HepG2 (cell line): ENCODE measurements around the gene MST1. TPM values are rescaled to one million over a fixed set of nuclear protein-coding genes. Genes with fewer than 3 reads are reported as not detected.

Experiments used
- JUNB ChIP-seq: sonication (generic); formaldehyde crosslinking; IDR thresholded peaks from 2 replicates; pipeline ENCODE4 v1.8.0; 2022; ENCODE audit warnings: missing genetic modification reagents, mild to moderate bottlenecking, borderline replicate concordance
- MIXL1 ChIP-seq: IDR thresholded peaks from 2 replicates; pipeline ENCODE4 v1.6.1; 2016
- MZF1 ChIP-seq: sonication (generic); formaldehyde crosslinking; IDR thresholded peaks from 2 replicates; pipeline ENCODE4 v1.8.1; 2023; ENCODE audit warnings: mild to moderate bottlenecking, missing genetic modification reagents, borderline replicate concordance
- PITX1 ChIP-seq: sonication (generic); formaldehyde crosslinking; IDR thresholded peaks from 2 replicates; pipeline ENCODE4 v1.5.1; 2020; ENCODE audit warnings: mild to moderate bottlenecking, missing genetic modification reagents
- RBFOX2 ChIP-seq: fragments of 200-400 bp; formaldehyde crosslinking; IDR thresholded peaks from 2 replicates; pipeline ENCODE4 v1.6.1; 2017; ENCODE audit warnings: low read depth, mild to moderate bottlenecking, low read length
- RFX5 ChIP-seq: IDR thresholded peaks from 2 replicates; pipeline ENCODE4 v1.6.1; 2011; ENCODE audit warnings: low read depth, low read length, improper control_type of control experiment
- SRSF4 ChIP-seq: fragments of 200-400 bp; formaldehyde crosslinking; IDR thresholded peaks from one replicate; pipeline ENCODE4 v1.6.1; 2018; ENCODE audit warnings: mild to moderate bottlenecking, low read depth, low read length, moderate library complexity; ENCODE audit not compliant: poor library complexity, severe bottlenecking
- TEAD2 ChIP-seq: sonication (generic); formaldehyde crosslinking; IDR thresholded peaks from 2 replicates; pipeline ENCODE4 v1.9.0; 2021; ENCODE audit warnings: missing genetic modification reagents
- TSC22D2 ChIP-seq: sonication (generic); formaldehyde crosslinking; IDR thresholded peaks from 2 replicates; pipeline ENCODE4 v1.5.1; 2020; ENCODE audit warnings: missing genetic modification reagents, mild to moderate bottlenecking, borderline replicate concordance
- ZBTB1 ChIP-seq: sonication (generic); formaldehyde crosslinking; IDR thresholded peaks from 2 replicates; pipeline ENCODE4 v1.4.0; 2020; ENCODE audit warnings: missing genetic modification reagents, borderline replicate concordance
- ZC3H13 ChIP-seq: sonication (generic); formaldehyde crosslinking; IDR thresholded peaks from 2 replicates; pipeline ENCODE4 v1.8.1; 2023; ENCODE audit warnings: mild to moderate bottlenecking, missing genetic modification reagents, moderate library complexity
- ZNF333 ChIP-seq: sonication (generic); formaldehyde crosslinking; IDR thresholded peaks from 2 replicates; pipeline ENCODE4 v1.4.0; 2020; ENCODE audit warnings: mild to moderate bottlenecking, missing genetic modification reagents, borderline replicate concordance
- ZNF75D ChIP-seq: sonication (generic); formaldehyde crosslinking; IDR thresholded peaks from 2 replicates; pipeline ENCODE4 v1.8.1; 2023; ENCODE audit warnings: missing genetic modification reagents, mild to moderate bottlenecking, borderline replicate concordance
- polyA plus RNA-seq, 8 experiments: library from polyadenylated mRNA; depleted of rRNA in 3 of 8; stranded (reverse) in 7 of 8; unstranded in 1 of 8; fragments of >200 nt; fragmentation: Illumina TruSeq in 4 of 8; extraction: Trizol in 4 of 8; gene quantifications; 2 replicates each; pipeline versions ENCODE4 v1.2.1 to v1.2.3, GENCODE V29; 2011 to 2016; ENCODE audit warnings: low read depth in 4 of 8, missing spikeins in 1 of 8, mixed read lengths in 1 of 8; ENCODE audit not compliant: insufficient read depth in 1 of 8
- total RNA-seq, 5 experiments: library from RNA; depleted of rRNA; stranded (reverse); fragments of >200 nt; fragmentation: Illumina TruSeq; extraction: Trizol; gene quantifications; 2 replicates each; pipeline ENCODE4 v1.2.3, GENCODE V29; 2016; ENCODE audit warnings: low read depth in 1 of 5
- TF ChIP-seq, protein P1 (sequence below): IDR thresholded peaks from 2 replicates; pipeline ENCODE4 v1.6.1; 2016; ENCODE audit warnings: missing compliant biosample characterization, missing genetic modification reagents, borderline replicate concordance
- TF ChIP-seq, protein P2 (sequence below): fragments of 450-650 bp; IDR thresholded peaks from 2 replicates; pipeline ENCODE4 v1.6.1; 2016
- TF ChIP-seq, protein P3 (sequence below): sonication (generic); formaldehyde crosslinking; IDR thresholded peaks from 2 replicates; pipeline ENCODE4 v1.4.0; 2020; ENCODE audit warnings: missing genetic modification reagents
- TF ChIP-seq, protein P4 (sequence below): sonication (generic); formaldehyde crosslinking; IDR thresholded peaks from 2 replicates; pipeline ENCODE4 v1.8.1; 2022; ENCODE audit warnings: low read depth, mild to moderate bottlenecking, missing genetic modification reagents
- TF ChIP-seq, protein P5 (sequence below): conservative IDR thresholded peaks from 2 replicates; pipeline ENCODE4 v1.6.1; 2018; ENCODE audit warnings: missing genetic modification reagents
- TF ChIP-seq, protein P6 (sequence below): sonication (generic); formaldehyde crosslinking; IDR thresholded peaks from 2 replicates; pipeline ENCODE4 v1.5.0; 2020; ENCODE audit warnings: missing genetic modification reagents

The MST1 gene
- total and polyA plus RNA-seq, 2 of the 13 experiments (the other 11 are each of a cell fraction or from before 2014, with no cell fraction given): 189 to 452 TPM

DNA sequence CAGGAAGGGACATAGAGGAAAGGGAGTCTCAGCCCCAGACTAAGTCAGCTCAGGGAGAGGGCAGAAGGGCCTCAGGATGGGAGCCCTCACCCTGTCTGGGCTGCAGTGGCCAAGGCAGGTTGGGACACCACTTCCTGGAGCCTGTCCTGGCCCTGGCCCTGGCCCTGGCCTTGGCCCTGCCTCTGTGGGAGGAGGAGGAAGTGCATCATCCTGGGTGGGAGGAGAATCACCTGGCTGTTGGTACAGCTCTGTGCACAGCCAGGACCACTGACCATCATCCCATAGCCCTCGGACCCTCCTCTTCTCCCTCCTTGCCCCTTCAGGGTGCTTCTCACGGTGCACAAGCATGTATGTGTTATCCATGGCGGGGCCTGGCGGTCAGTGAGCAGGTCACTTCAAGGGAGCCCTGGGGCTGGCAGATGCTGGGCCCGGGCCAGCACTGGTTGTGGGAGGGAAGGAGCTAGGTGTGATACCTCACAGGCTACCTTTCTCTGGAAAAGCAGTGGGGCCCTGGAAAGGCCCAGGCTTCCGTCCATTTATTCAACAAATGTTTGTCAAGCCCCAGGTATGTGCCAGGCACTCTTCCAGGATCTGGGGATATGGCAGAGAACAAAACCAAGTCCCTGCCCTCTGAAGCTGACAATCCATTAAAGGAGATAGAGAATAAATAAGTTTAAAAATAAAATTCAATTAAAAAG is 23.3 kb downstream of the MST1 start (continued):
- TF ChIP-seq, protein P1, sequence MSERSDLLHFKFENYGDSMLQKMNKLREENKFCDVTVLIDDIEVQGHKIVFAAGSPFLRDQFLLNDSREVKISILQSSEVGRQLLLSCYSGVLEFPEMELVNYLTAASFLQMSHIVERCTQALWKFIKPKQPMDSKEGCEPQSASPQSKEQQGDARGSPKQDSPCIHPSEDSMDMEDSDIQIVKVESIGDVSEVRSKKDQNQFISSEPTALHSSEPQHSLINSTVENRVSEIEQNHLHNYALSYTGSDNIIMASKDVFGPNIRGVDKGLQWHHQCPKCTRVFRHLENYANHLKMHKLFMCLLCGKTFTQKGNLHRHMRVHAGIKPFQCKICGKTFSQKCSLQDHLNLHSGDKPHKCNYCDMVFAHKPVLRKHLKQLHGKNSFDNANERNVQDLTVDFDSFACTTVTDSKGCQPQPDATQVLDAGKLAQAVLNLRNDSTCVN (CRISPR knock-in tag): no peak
- TF ChIP-seq TSC22D2 (CRISPR knock-in tag): no peak
- no peak for TF ChIP-seq RBFOX2
- no peak for TF ChIP-seq SRSF4
- peak; percentile 46; the same call in 1 of the 2 replicates for TF ChIP-seq PITX1 (CRISPR knock-in tag)
- no peak for TF ChIP-seq MIXL1 (CRISPR knock-in tag)
- TF ChIP-seq TEAD2 (CRISPR knock-in tag): no peak
- 0 out of 2 replicates have a peak, but pooled peaks have one; percentile 28 for TF ChIP-seq MZF1 (CRISPR knock-in tag)
- TF ChIP-seq, protein P2, sequence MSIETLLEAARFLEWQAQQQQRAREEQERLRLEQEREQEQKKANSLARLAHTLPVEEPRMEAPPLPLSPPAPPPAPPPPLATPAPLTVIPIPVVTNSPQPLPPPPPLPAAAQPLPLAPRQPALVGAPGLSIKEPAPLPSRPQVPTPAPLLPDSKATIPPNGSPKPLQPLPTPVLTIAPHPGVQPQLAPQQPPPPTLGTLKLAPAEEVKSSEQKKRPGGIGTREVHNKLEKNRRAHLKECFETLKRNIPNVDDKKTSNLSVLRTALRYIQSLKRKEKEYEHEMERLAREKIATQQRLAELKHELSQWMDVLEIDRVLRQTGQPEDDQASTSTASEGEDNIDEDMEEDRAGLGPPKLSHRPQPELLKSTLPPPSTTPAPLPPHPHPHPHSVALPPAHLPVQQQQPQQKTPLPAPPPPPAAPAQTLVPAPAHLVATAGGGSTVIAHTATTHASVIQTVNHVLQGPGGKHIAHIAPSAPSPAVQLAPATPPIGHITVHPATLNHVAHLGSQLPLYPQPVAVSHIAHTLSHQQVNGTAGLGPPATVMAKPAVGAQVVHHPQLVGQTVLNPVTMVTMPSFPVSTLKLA: no peak
- TF ChIP-seq JUNB (CRISPR knock-in tag): no peak
- TF ChIP-seq RFX5: no peak
- TF ChIP-seq, protein P3, sequence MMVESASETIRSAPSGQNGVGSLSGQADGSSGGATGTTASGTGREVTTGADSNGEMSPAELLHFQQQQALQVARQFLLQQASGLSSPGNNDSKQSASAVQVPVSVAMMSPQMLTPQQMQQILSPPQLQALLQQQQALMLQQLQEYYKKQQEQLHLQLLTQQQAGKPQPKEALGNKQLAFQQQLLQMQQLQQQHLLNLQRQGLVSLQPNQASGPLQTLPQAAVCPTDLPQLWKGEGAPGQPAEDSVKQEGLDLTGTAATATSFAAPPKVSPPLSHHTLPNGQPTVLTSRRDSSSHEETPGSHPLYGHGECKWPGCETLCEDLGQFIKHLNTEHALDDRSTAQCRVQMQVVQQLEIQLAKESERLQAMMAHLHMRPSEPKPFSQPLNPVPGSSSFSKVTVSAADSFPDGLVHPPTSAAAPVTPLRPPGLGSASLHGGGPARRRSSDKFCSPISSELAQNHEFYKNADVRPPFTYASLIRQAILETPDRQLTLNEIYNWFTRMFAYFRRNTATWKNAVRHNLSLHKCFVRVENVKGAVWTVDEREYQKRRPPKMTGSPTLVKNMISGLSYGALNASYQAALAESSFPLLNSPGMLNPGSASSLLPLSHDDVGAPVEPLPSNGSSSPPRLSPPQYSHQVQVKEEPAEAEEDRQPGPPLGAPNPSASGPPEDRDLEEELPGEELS: peak; percentile 18; the same call in 1 of the 2 replicates
- TF ChIP-seq, protein P4, sequence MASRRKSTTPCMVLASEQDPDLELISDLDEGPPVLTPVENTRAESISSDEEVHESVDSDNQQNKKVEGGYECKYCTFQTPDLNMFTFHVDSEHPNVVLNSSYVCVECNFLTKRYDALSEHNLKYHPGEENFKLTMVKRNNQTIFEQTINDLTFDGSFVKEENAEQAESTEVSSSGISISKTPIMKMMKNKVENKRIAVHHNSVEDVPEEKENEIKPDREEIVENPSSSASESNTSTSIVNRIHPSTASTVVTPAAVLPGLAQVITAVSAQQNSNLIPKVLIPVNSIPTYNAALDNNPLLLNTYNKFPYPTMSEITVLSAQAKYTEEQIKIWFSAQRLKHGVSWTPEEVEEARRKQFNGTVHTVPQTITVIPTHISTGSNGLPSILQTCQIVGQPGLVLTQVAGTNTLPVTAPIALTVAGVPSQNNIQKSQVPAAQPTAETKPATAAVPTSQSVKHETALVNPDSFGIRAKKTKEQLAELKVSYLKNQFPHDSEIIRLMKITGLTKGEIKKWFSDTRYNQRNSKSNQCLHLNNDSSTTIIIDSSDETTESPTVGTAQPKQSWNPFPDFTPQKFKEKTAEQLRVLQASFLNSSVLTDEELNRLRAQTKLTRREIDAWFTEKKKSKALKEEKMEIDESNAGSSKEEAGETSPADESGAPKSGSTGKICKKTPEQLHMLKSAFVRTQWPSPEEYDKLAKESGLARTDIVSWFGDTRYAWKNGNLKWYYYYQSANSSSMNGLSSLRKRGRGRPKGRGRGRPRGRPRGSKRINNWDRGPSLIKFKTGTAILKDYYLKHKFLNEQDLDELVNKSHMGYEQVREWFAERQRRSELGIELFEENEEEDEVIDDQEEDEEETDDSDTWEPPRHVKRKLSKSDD: 0 out of 2 replicates have a peak, but pooled peaks have one; percentile 53
- TF ChIP-seq, protein P5, sequence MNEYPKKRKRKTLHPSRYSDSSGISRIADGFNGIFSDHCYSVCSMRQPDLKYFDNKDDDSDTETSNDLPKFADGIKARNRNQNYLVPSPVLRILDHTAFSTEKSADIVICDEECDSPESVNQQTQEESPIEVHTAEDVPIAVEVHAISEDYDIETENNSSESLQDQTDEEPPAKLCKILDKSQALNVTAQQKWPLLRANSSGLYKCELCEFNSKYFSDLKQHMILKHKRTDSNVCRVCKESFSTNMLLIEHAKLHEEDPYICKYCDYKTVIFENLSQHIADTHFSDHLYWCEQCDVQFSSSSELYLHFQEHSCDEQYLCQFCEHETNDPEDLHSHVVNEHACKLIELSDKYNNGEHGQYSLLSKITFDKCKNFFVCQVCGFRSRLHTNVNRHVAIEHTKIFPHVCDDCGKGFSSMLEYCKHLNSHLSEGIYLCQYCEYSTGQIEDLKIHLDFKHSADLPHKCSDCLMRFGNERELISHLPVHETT (CRISPR knock-in tag): no peak
- TF ChIP-seq ZNF333 (CRISPR knock-in tag): no peak
- TF ChIP-seq ZNF75D: no peak
- TF ChIP-seq ZBTB1 (CRISPR knock-in tag): no peak
- no peak for TF ChIP-seq ZC3H13
- TF ChIP-seq, protein P6, sequence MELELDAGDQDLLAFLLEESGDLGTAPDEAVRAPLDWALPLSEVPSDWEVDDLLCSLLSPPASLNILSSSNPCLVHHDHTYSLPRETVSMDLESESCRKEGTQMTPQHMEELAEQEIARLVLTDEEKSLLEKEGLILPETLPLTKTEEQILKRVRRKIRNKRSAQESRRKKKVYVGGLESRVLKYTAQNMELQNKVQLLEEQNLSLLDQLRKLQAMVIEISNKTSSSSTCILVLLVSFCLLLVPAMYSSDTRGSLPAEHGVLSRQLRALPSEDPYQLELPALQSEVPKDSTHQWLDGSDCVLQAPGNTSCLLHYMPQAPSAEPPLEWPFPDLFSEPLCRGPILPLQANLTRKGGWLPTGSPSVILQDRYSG (CRISPR knock-in tag): no peak
